HL-60 (cell line): Measurements from ENCODE around the gene PGM2.

Experiments
- DNase-seq, 2 experiments: peaks; one replicate each; pipeline ENCODE4 v3.0.0-alpha.2; 2010 to 2020; ENCODE audit warnings: low read depth in 1 of 2, low spot score in 1 of 2
- H3K27ac ChIP-seq: fragments of 250-450 bp; sonication (Bioruptor Pico); replicated peaks from 2 replicates; pipeline ENCODE4 v1.5.1; 2020; ENCODE audit warnings: mild to moderate bottlenecking, moderate library complexity
- H3K27me3 ChIP-seq: fragments of 250-450 bp; sonication (Bioruptor Pico); 2 replicates; pipeline ENCODE4 v1.5.1; 2021; ENCODE audit warnings: mild to moderate bottlenecking, moderate library complexity; ENCODE audit not compliant: insufficient read depth, poor library complexity, severe bottlenecking
- H3K4me3 ChIP-seq: replicated peaks from 2 replicates; pipeline ENCODE4 v1.5.1; 2011; ENCODE audit warnings: mild to moderate bottlenecking, control low read depth, low read length; ENCODE audit not compliant: insufficient read depth
- GABPA ChIP-seq: IDR thresholded peaks from 2 replicates; pipeline ENCODE4 v1.6.1; 2012; ENCODE audit warnings: low read depth
- POLR2AphosphoS5 ChIP-seq: IDR thresholded peaks from 2 replicates; pipeline ENCODE4 v1.6.1; 2012; ENCODE audit warnings: low read depth
- SPI1 ChIP-seq: IDR thresholded peaks from 2 replicates; pipeline ENCODE4 v1.6.1; 2012; ENCODE audit warnings: low read depth, mild to moderate bottlenecking, borderline replicate concordance
- TF ChIP-seq, protein P1 (sequence below): IDR thresholded peaks from one replicate; pipeline ENCODE4 v1.5.1; 2011; ENCODE audit warnings: low read length, control low read depth, inconsistent platforms; ENCODE audit not compliant: insufficient read depth
- TF ChIP-seq, protein P2 (sequence below): IDR thresholded peaks from 2 replicates; pipeline ENCODE4 v1.6.1; 2012; ENCODE audit warnings: low read depth; ENCODE audit not compliant: insufficient replicate concordance

The PGM2 gene

GRCh38 chr4:37895271-37895670, 68.8 kb downstream of the PGM2 start:
- Histone ChIP-seq H3K27me3 (no peaks in the 10 kb centered on the region), H3K4me3 (no peak overlapping the region), H3K27ac (no peak overlapping the region)
- TF ChIP-seq GABPA (no peak), SPI1 (no peak), POLR2AphosphoS5 (no peak)
- TF ChIP-seq, protein P1, sequence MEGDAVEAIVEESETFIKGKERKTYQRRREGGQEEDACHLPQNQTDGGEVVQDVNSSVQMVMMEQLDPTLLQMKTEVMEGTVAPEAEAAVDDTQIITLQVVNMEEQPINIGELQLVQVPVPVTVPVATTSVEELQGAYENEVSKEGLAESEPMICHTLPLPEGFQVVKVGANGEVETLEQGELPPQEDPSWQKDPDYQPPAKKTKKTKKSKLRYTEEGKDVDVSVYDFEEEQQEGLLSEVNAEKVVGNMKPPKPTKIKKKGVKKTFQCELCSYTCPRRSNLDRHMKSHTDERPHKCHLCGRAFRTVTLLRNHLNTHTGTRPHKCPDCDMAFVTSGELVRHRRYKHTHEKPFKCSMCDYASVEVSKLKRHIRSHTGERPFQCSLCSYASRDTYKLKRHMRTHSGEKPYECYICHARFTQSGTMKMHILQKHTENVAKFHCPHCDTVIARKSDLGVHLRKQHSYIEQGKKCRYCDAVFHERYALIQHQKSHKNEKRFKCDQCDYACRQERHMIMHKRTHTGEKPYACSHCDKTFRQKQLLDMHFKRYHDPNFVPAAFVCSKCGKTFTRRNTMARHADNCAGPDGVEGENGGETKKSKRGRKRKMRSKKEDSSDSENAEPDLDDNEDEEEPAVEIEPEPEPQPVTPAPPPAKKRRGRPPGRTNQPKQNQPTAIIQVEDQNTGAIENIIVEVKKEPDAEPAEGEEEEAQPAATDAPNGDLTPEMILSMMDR, result no peak
- TF ChIP-seq, protein P2, sequence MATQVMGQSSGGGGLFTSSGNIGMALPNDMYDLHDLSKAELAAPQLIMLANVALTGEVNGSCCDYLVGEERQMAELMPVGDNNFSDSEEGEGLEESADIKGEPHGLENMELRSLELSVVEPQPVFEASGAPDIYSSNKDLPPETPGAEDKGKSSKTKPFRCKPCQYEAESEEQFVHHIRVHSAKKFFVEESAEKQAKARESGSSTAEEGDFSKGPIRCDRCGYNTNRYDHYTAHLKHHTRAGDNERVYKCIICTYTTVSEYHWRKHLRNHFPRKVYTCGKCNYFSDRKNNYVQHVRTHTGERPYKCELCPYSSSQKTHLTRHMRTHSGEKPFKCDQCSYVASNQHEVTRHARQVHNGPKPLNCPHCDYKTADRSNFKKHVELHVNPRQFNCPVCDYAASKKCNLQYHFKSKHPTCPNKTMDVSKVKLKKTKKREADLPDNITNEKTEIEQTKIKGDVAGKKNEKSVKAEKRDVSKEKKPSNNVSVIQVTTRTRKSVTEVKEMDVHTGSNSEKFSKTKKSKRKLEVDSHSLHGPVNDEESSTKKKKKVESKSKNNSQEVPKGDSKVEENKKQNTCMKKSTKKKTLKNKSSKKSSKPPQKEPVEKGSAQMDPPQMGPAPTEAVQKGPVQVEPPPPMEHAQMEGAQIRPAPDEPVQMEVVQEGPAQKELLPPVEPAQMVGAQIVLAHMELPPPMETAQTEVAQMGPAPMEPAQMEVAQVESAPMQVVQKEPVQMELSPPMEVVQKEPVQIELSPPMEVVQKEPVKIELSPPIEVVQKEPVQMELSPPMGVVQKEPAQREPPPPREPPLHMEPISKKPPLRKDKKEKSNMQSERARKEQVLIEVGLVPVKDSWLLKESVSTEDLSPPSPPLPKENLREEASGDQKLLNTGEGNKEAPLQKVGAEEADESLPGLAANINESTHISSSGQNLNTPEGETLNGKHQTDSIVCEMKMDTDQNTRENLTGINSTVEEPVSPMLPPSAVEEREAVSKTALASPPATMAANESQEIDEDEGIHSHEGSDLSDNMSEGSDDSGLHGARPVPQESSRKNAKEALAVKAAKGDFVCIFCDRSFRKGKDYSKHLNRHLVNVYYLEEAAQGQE, result no peak
- DNase-seq, result no peak

GRCh38 chr4:37896206-37896860, 69.8 kb downstream of the PGM2 start:
- no peak for DNase-seq
- no peak overlapping the region for H3K27ac ChIP-seq
- no peak for TF ChIP-seq SPI1
- no peak for TF ChIP-seq GABPA
- H3K27me3 ChIP-seq, result no peaks in the 10 kb centered on the region
- no peak overlapping the region for H3K4me3 ChIP-seq

DNA sequence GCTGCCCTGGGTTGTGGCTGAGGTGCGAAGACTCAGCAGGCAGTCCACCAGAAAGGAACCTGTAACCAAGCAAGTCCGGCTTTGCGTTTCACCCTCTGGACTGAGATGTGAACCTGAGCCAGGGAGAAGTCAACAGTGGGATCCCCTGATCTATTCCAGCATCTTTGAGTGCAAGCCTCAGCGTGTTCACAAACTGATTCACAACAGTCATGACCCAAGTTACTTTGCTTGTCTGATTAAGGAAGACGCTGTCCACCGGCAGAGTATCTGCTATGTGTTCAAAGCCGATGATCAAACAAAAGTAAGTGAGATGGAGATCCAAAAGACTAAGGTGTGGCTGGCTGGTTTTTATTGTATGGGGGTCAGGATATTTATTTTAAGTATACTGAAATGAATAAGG, 75.7 kb downstream of the PGM2 start:
- DNase-seq, result no peak

GRCh38 chr4:37902738-37903693, 76.5 kb downstream of the PGM2 start:
- no peak overlapping the region for H3K27ac ChIP-seq
- no peaks in the 10 kb centered on the region for H3K27me3 ChIP-seq
- no peak for DNase-seq
- TF ChIP-seq GABPA (no peak), SPI1 (no peak), POLR2AphosphoS5 (no peak)
- TF ChIP-seq, protein P1, result no peak
- TF ChIP-seq, protein P2, result no peak
- no peak overlapping the region for H3K4me3 ChIP-seq

More for the DNA sequence above, 75.7 kb downstream of the PGM2 start:
- Histone ChIP-seq H3K27ac (no peak overlapping the region), H3K4me3 (no peak overlapping the region), H3K27me3 (no peaks in the 10 kb centered on the region)
- TF ChIP-seq, protein P2, result no peak
